GM12865 (cell line): ENCODE data around the gene ANKDD1A.
A peak's percentile ranks its signal among the peaks of the same experiment; 100 is the strongest.

Experiments
- DNase-seq: peaks from one replicate; pipeline ENCODE4 v3.0.0; 2010; ENCODE audit warnings: low read depth
- H3K4me3 ChIP-seq: 2 replicates; pipeline ENCODE4 v1.5.1; 2011; ENCODE audit warnings: mild to moderate bottlenecking, low read depth, low read length, control low read depth
- TF ChIP-seq, protein P1 (sequence below): IDR thresholded peaks from 2 replicates; pipeline ENCODE4 v1.5.1; 2011; ENCODE audit warnings: low read length, control low read depth, low read depth, inconsistent platforms; ENCODE audit not compliant: insufficient read depth; ENCODE audit errors: missing control alignments

ANKDD1A gene

GRCh38 chr15:64884679-64885078, 27.0 kb upstream of the ANKDD1A start:
- TF ChIP-seq, protein P1, sequence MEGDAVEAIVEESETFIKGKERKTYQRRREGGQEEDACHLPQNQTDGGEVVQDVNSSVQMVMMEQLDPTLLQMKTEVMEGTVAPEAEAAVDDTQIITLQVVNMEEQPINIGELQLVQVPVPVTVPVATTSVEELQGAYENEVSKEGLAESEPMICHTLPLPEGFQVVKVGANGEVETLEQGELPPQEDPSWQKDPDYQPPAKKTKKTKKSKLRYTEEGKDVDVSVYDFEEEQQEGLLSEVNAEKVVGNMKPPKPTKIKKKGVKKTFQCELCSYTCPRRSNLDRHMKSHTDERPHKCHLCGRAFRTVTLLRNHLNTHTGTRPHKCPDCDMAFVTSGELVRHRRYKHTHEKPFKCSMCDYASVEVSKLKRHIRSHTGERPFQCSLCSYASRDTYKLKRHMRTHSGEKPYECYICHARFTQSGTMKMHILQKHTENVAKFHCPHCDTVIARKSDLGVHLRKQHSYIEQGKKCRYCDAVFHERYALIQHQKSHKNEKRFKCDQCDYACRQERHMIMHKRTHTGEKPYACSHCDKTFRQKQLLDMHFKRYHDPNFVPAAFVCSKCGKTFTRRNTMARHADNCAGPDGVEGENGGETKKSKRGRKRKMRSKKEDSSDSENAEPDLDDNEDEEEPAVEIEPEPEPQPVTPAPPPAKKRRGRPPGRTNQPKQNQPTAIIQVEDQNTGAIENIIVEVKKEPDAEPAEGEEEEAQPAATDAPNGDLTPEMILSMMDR, result no peak
- no peak overlapping the region for H3K4me3 ChIP-seq
- no peak for DNase-seq

GRCh38 chr15:64888336-64888735, 23.4 kb upstream of the ANKDD1A start:
- TF ChIP-seq, protein P1, result no peak
- DNase-seq, result no peak
- H3K4me3 ChIP-seq, result no peak overlapping the region

- peak; percentile 26 for DNase-seq
- H3K4me3 ChIP-seq, result peak overlapping the region; percentile 93
- TF ChIP-seq, protein P1, result no peak
These were observed 20.1 kb upstream of the ANKDD1A start for GRCh38 chr15:64891561-64891960.

DNA sequence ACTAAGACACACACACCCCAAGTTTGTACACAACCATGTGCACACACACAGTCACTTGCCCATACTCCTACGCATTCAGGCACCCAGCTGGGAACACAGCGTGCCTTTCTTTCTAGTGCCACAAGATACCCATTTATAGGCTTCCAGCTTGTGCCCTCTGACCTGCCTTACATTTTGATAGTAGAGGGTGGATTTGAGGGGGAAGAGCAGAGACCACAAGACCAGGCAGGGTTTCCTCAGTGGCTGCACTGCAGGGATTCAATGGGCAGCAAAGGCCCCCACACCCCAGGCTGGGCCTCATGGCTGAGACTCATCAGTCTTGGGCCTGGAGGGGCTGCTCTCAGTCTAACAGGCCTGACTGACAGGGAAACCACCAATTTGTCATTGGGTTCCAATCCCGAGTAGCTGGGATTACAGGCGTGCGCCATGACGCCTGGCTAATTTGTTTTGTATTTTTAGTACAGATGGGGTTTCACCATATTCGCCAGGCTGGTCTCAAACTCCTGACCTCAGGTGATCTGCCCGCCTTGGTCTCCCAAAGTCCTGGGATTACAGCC, 18.8 kb upstream of the ANKDD1A start:
- DNase-seq, result peak; percentile 66
- TF ChIP-seq, protein P1, result no peak
- H3K4me3 ChIP-seq, result peak overlapping the region; percentile 93

GRCh38 chr15:64893481-64894394, 18.0 kb upstream of the ANKDD1A start:
- peak; percentile 100 for DNase-seq
- TF ChIP-seq, protein P1, result no peak
- H3K4me3 ChIP-seq, result peak overlapping the region; percentile 93

DNA sequence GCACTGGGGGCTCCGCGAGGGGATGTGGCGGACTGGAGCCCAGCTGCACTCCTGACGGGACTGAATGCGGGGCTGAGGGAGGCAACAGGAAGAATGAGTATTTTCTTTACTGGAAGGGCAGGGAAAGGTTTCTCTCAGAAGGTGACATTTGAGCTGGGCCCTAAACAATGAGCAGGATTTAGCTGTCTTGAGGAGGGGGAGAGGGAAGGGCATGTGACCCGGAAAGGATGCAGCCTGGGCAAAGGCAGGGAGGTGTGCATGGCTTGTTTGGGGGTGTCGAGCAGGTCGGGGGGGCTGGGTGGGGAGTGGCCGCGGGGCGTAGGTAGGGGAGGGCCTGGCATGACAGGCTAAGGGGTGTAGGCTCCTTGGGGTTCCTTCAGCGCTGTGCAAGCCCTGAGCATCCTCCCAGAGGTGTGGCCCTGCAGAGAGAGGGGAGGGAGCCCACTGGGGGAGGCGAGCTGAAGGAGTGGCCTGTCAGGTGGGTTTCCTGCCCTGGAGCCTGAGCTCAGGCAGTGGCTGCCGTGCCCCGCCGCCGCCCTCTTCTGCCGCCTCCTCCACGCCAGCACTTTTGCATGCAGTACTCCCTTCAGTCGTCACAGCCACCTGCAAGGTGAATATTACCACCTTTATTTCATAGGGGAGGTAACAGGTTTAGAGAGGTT, 17.2 kb upstream of the ANKDD1A start:
- DNase-seq, result peak; percentile 95
- TF ChIP-seq, protein P1, result no peak
- H3K4me3 ChIP-seq, result peak overlapping the region; percentile 93
